LoVo (cell line): Measurements from ENCODE around the gene LHX4.

Experiments used
- DNase-seq: peaks from one replicate; pipeline ENCODE4 v3.0.0-alpha.2; 2016; ENCODE audit warnings: low spot score

LHX4 gene

GRCh38 chr1:180271272-180272255, 41.5 kb downstream of the LHX4 start:
- DNase-seq = no peak

- DNase-seq = no peak
Measured at GRCh38 chr1:180272395-180272794, 42.3 kb downstream of the LHX4 start.

GRCh38 chr1:180273066-180273465, 43.0 kb downstream of the LHX4 start:
- DNase-seq = no peak

GRCh38 chr1:180274221-180274620, 44.2 kb downstream of the LHX4 start:
- no peak for DNase-seq

GRCh38 chr1:180275726-180276125, 45.7 kb downstream of the LHX4 start:
- no peak for DNase-seq

GRCh38 chr1:180277476-180278193, 47.6 kb downstream of the LHX4 start:
- no peak for DNase-seq

- DNase-seq = no peak
Measured at GRCh38 chr1:180278194-180278515, 48.1 kb downstream of the LHX4 start.

GRCh38 chr1:180278596-180279395, 48.7 kb downstream of the LHX4 start:
- DNase-seq = no peak

- no peak for DNase-seq
Measured at GRCh38 chr1:180279651-180280050, 49.6 kb downstream of the LHX4 start.

- no peak for DNase-seq
Measured at GRCh38 chr1:180280617-180281016, 50.6 kb downstream of the LHX4 start.

- no peak for DNase-seq
Measured at GRCh38 chr1:180281490-180281889, 51.4 kb downstream of the LHX4 start.

GRCh38 chr1:180282401-180283044, 52.5 kb downstream of the LHX4 start:
- DNase-seq = no peak

- no peak for DNase-seq
Measured at GRCh38 chr1:180283098-180283497, 53.0 kb downstream of the LHX4 start.

GRCh38 chr1:180286417-180286816, 56.4 kb downstream of the LHX4 start:
- no peak for DNase-seq

GRCh38 chr1:180287988-180288705, 58.1 kb downstream of the LHX4 start:
- DNase-seq = no peak

GRCh38 chr1:180288940-180289339, 58.9 kb downstream of the LHX4 start:
- DNase-seq = no peak

- DNase-seq = no peak
Measured at GRCh38 chr1:180290265-180291001, 60.4 kb downstream of the LHX4 start.

- peak; percentile 55 for DNase-seq
Measured at GRCh38 chr1:180291004-180291403, 60.9 kb downstream of the LHX4 start.

- DNase-seq = no peak
Measured at GRCh38 chr1:180294711-180295110, 64.6 kb downstream of the LHX4 start.

GRCh38 chr1:180295999-180296398, 65.9 kb downstream of the LHX4 start:
- DNase-seq = no peak
